WTC11 (cell line): ENCODE data around the gene SH3RF2. TPM values are rescaled to one million over a fixed set of nuclear protein-coding genes. Genes with fewer than 3 reads are reported as not detected.
"Not testable (repeated sequence)": the region's sequence is repeated elsewhere in the genome, so short reads cannot be mapped to it uniquely, and the experiment has no call there.

Experiments
- ATAC-seq: fragments of 200-7000 bp; cut with Tn5 transposase; 2 replicates; pipeline ENCODE4 v1.10.0; 2021; ENCODE audit warnings: mild to moderate bottlenecking, moderate library complexity
- CTCF ChIA-PET: fragments of 300-600 bp; sonication (Branson Sonifier 250); formaldehyde crosslinking; loops from one replicate; lab custom pipeline; 2021; ENCODE audit warnings: antibody characterized with exemption; lab: Charles Lee
- POLR2A ChIA-PET: fragments of 350-600 bp; sonication (Branson Sonifier 250); formaldehyde crosslinking; loops from one replicate; lab custom pipeline; 2021; ENCODE audit warnings: antibody characterized with exemption; lab: Charles Lee
- DNase-seq: peaks from one replicate; pipeline ENCODE4 v3.0.0; 2021; ENCODE audit warnings: low spot score
- H3K27ac Mint-ChIP-seq: 2 replicates; pipeline ENCODE4 v1.8.0; 2021; ENCODE audit warnings: mixed read lengths
- H3K27me3 Mint-ChIP-seq: 2 replicates; pipeline ENCODE4 v1.8.0; 2021; ENCODE audit warnings: low read depth, mild to moderate bottlenecking, moderate library complexity, mixed read lengths
- H3K36me3 Mint-ChIP-seq: 2 replicates; pipeline ENCODE4 v1.8.0; 2021; ENCODE audit warnings: mixed read lengths
- H3K4me1 Mint-ChIP-seq: 2 replicates; pipeline ENCODE4 v1.8.0; 2022; ENCODE audit warnings: mixed read lengths
- H3K4me3 Mint-ChIP-seq: 2 replicates; pipeline ENCODE4 v1.8.0; 2021; ENCODE audit warnings: mild to moderate bottlenecking, moderate library complexity, mixed read lengths
- H3K9me3 Mint-ChIP-seq: 2 replicates; pipeline ENCODE4 v1.8.0; 2021; ENCODE audit warnings: mixed read lengths
- ATF1 ChIP-seq: sonication (generic); formaldehyde crosslinking; IDR thresholded peaks from 2 replicates; pipeline ENCODE4 v1.8.1; 2023; ENCODE audit warnings: mild to moderate bottlenecking, moderate library complexity, missing genetic modification reagents
- MYBL2 ChIP-seq: sonication (generic); formaldehyde crosslinking; IDR thresholded peaks from 2 replicates; pipeline ENCODE4 v1.8.1; 2023; ENCODE audit warnings: mild to moderate bottlenecking, moderate library complexity, missing genetic modification reagents
- NR3C1 ChIP-seq: sonication (generic); formaldehyde crosslinking; conservative IDR thresholded peaks from 2 replicates; pipeline ENCODE4 v1.8.1; 2023; ENCODE audit warnings: low read depth, mild to moderate bottlenecking, missing genetic modification reagents
- PRRX2 ChIP-seq: fragments of 250-450 bp; sonication (Bioruptor Pico); IDR thresholded peaks from 2 replicates; pipeline ENCODE4 v1.8.0; 2021; ENCODE audit warnings: mild to moderate bottlenecking
- RELA ChIP-seq: sonication (generic); formaldehyde crosslinking; IDR thresholded peaks from 2 replicates; pipeline ENCODE4 v1.8.1; 2022; ENCODE audit warnings: missing genetic modification reagents, mild to moderate bottlenecking, borderline replicate concordance
- TEAD1 ChIP-seq: sonication (generic); formaldehyde crosslinking; IDR thresholded peaks from 2 replicates; pipeline ENCODE4 v1.8.0; 2022; ENCODE audit warnings: mild to moderate bottlenecking, missing genetic modification reagents
- ZNF263 ChIP-seq: sonication (generic); formaldehyde crosslinking; IDR thresholded peaks from 2 replicates; pipeline ENCODE4 v1.8.1; 2022; ENCODE audit warnings: low read depth, mild to moderate bottlenecking, moderate library complexity, missing genetic modification reagents
- ZNF416 ChIP-seq: fragments of 250-450 bp; sonication (Bioruptor Pico); IDR thresholded peaks from 2 replicates; pipeline ENCODE4 v1.9.0; 2021; ENCODE audit warnings: mild to moderate bottlenecking, inconsistent platforms
- total RNA-seq: library from RNA; stranded (reverse); gene quantifications from 3 replicates; pipeline ENCODE4 v1.2.3, GENCODE V29; 2021
- TF ChIP-seq, protein P1 (sequence below): sonication (generic); formaldehyde crosslinking; IDR thresholded peaks from 2 replicates; pipeline ENCODE4 v1.8.1; 2023; ENCODE audit warnings: mild to moderate bottlenecking, missing genetic modification reagents, moderate library complexity
- TF ChIP-seq, protein P2 (sequence below): sonication (generic); formaldehyde crosslinking; IDR thresholded peaks from 2 replicates; pipeline ENCODE4 v1.8.1; 2022; ENCODE audit warnings: mild to moderate bottlenecking, moderate library complexity, missing genetic modification reagents
- TF ChIP-seq, protein P3 (sequence below): sonication (generic); formaldehyde crosslinking; IDR thresholded peaks from 2 replicates; pipeline ENCODE4 v1.8.1; 2023; ENCODE audit warnings: mild to moderate bottlenecking, missing genetic modification reagents, borderline replicate concordance
- TF ChIP-seq, protein P4 (sequence below): fragments of 250-450 bp; sonication (Bioruptor Pico); IDR thresholded peaks from 2 replicates; pipeline ENCODE4 v1.8.0; 2021; ENCODE audit warnings: mild to moderate bottlenecking
- TF ChIP-seq, protein P5 (sequence below): sonication (generic); formaldehyde crosslinking; IDR thresholded peaks from 2 replicates; pipeline ENCODE4 v1.8.1; 2023; ENCODE audit warnings: mild to moderate bottlenecking, missing genetic modification reagents
- TF ChIP-seq, protein P6 (sequence below): fragments of 250-450 bp; sonication (Bioruptor Pico); conservative IDR thresholded peaks from 2 replicates; pipeline ENCODE4 v1.9.0; 2021; ENCODE audit warnings: mild to moderate bottlenecking

Gene SH3RF2
- total RNA-seq, 1 experiment from 2014 or later: 0.83 TPM

DNA sequence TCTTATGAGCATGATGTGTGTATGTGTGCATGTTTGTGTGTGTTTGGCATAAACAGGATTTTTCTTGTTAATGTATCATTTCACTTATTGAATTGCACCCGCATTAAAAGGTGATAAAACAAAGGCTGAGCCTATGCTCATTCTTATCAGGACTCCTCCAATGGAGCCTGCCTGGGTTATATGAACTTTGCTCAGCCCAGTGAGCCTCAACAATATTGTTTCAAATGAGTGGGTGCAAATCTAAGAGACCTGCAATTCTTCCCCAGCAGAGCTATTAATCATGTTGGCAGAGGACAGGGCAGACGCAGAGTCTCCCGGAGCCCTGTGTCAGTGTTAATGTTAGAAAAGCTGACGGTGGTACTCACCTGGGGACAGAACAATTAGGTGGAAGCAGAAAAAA is 71.6 kb downstream of the SH3RF2 start:
- TF ChIP-seq, protein P1, sequence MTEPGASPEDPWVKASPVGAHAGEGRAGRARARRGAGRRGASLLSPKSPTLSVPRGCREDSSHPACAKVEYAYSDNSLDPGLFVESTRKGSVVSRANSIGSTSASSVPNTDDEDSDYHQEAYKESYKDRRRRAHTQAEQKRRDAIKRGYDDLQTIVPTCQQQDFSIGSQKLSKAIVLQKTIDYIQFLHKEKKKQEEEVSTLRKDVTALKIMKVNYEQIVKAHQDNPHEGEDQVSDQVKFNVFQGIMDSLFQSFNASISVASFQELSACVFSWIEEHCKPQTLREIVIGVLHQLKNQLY (CRISPR knock-in tag): no peak
- TF ChIP-seq RELA (CRISPR knock-in tag) (no peak), ATF1 (CRISPR knock-in tag) (no peak), ZNF263 (CRISPR knock-in tag) (no peak), TEAD1 (CRISPR knock-in tag) (no peak)
- TF ChIP-seq, protein P2, sequence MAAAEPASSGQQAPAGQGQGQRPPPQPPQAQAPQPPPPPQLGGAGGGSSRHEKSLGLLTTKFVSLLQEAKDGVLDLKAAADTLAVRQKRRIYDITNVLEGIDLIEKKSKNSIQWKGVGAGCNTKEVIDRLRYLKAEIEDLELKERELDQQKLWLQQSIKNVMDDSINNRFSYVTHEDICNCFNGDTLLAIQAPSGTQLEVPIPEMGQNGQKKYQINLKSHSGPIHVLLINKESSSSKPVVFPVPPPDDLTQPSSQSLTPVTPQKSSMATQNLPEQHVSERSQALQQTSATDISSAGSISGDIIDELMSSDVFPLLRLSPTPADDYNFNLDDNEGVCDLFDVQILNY (CRISPR knock-in tag): no peak
- TF ChIP-seq, protein P3, sequence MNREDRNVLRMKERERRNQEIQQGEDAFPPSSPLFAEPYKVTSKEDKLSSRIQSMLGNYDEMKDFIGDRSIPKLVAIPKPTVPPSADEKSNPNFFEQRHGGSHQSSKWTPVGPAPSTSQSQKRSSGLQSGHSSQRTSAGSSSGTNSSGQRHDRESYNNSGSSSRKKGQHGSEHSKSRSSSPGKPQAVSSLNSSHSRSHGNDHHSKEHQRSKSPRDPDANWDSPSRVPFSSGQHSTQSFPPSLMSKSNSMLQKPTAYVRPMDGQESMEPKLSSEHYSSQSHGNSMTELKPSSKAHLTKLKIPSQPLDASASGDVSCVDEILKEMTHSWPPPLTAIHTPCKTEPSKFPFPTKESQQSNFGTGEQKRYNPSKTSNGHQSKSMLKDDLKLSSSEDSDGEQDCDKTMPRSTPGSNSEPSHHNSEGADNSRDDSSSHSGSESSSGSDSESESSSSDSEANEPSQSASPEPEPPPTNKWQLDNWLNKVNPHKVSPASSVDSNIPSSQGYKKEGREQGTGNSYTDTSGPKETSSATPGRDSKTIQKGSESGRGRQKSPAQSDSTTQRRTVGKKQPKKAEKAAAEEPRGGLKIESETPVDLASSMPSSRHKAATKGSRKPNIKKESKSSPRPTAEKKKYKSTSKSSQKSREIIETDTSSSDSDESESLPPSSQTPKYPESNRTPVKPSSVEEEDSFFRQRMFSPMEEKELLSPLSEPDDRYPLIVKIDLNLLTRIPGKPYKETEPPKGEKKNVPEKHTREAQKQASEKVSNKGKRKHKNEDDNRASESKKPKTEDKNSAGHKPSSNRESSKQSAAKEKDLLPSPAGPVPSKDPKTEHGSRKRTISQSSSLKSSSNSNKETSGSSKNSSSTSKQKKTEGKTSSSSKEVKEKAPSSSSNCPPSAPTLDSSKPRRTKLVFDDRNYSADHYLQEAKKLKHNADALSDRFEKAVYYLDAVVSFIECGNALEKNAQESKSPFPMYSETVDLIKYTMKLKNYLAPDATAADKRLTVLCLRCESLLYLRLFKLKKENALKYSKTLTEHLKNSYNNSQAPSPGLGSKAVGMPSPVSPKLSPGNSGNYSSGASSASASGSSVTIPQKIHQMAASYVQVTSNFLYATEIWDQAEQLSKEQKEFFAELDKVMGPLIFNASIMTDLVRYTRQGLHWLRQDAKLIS: no peak
- Mint-ChIP-seq H3K27me3 (no peaks in the 10 kb centered on the region), H3K4me3 (no peak overlapping the region), H3K27ac (no peak overlapping the region), H3K4me1 (0 out of 2 replicates have a peak, but pooled peaks cover under 1% of the 10 kb centered on the region), H3K36me3 (no peaks in the 10 kb centered on the region), H3K9me3 (peaks cover 8% of the 10 kb centered on the region)
- ATAC-seq (no peak), DNase-seq (no peak)
- ChIA-PET CTCF (interaction anchor here (1.0 to 1.3 kb wide), 3 partner anchors 11 to 42 kb away, joined by 3 read pairs; no protein-coding TSS in a partner anchor), POLR2A (no interaction called here)

DNA sequence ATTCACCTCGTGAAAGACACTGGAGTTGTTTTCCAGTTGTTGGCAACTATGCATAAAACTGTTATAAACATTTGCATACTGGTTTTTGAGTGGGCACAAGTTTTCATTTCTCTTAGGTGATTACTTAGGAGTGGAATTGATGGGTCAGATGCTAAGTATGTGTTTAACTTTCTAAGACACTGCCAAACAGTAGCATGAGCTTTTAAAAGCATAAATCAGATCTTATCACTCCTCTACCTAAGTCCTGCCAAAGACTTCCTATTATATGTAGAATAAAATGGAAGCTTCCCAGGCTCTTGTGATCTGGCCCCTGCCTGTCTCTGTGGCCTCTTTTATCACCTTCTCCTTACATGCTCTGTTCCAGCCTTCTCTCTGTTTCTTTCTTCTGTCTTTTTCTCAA is 72.6 kb downstream of the SH3RF2 start:
- TF ChIP-seq PRRX2 (CRISPR knock-in tag): no peak
- no peak for TF ChIP-seq ZNF263 (CRISPR knock-in tag)
- TF ChIP-seq, protein P4, sequence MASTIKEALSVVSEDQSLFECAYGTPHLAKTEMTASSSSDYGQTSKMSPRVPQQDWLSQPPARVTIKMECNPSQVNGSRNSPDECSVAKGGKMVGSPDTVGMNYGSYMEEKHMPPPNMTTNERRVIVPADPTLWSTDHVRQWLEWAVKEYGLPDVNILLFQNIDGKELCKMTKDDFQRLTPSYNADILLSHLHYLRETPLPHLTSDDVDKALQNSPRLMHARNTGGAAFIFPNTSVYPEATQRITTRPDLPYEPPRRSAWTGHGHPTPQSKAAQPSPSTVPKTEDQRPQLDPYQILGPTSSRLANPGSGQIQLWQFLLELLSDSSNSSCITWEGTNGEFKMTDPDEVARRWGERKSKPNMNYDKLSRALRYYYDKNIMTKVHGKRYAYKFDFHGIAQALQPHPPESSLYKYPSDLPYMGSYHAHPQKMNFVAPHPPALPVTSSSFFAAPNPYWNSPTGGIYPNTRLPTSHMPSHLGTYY (CRISPR knock-in tag): no peak
- no peak for TF ChIP-seq ZNF416 (CRISPR knock-in tag)
- TF ChIP-seq MYBL2: no peak
- TF ChIP-seq NR3C1: no peak
- TF ChIP-seq, protein P5, sequence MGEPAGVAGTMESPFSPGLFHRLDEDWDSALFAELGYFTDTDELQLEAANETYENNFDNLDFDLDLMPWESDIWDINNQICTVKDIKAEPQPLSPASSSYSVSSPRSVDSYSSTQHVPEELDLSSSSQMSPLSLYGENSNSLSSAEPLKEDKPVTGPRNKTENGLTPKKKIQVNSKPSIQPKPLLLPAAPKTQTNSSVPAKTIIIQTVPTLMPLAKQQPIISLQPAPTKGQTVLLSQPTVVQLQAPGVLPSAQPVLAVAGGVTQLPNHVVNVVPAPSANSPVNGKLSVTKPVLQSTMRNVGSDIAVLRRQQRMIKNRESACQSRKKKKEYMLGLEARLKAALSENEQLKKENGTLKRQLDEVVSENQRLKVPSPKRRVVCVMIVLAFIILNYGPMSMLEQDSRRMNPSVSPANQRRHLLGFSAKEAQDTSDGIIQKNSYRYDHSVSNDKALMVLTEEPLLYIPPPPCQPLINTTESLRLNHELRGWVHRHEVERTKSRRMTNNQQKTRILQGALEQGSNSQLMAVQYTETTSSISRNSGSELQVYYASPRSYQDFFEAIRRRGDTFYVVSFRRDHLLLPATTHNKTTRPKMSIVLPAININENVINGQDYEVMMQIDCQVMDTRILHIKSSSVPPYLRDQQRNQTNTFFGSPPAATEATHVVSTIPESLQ (CRISPR knock-in tag): no peak
- TF ChIP-seq, protein P6, sequence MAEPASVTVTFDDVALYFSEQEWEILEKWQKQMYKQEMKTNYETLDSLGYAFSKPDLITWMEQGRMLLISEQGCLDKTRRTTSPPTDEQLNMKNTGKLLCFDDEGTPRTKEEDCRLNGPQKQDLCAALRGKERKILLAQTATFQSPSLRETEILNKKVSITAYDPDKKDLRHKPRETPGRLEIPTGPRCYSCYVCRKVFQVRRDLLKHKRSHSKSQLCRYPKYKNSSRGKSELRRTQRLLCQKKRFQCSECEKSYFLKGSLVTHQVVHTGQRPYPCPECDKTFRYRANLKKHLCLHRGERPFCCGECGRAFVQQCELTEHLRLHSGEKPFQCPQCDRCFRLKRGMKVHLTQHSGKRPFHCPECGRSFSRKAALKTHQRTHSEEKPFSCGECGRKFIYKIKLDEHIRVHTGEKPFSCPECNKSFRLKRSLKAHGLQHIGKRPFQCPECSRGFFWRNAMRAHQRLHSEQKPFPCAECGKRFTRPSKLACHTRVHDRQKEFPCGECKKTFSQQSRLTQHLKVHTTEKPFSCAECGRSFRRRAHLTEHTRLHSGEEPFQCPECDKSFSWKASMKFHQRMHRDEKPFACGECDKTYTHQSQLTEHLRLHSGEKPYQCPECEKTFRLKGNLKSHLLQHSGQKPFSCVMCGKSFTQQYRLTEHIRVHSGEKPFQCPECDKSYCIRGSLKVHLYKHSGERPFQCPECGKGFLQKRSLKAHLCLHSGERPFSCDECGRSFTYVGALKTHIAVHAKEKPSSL (CRISPR knock-in tag): no peak
- TF ChIP-seq, protein P1 (CRISPR knock-in tag): no peak
- H3K4me1 Mint-ChIP-seq: 0 out of 2 replicates have a peak, but pooled peaks cover 3% of the 10 kb centered on the region
- H3K27ac Mint-ChIP-seq: no peak overlapping the region
- peaks cover 8% of the 10 kb centered on the region for H3K9me3 Mint-ChIP-seq
- ChIA-PET CTCF (interaction anchor here (1.0 to 1.5 kb wide), 3 partner anchors 12 to 121 kb away, joined by 3 to 4 read pairs (median 3); no protein-coding TSS in a partner anchor), POLR2A (no interaction called here)
- no peak overlapping the region for H3K4me3 Mint-ChIP-seq
- H3K36me3 Mint-ChIP-seq: no peaks in the 10 kb centered on the region
- ATAC-seq (no peak), DNase-seq (no peak)
- H3K27me3 Mint-ChIP-seq: no peaks in the 10 kb centered on the region

DNA sequence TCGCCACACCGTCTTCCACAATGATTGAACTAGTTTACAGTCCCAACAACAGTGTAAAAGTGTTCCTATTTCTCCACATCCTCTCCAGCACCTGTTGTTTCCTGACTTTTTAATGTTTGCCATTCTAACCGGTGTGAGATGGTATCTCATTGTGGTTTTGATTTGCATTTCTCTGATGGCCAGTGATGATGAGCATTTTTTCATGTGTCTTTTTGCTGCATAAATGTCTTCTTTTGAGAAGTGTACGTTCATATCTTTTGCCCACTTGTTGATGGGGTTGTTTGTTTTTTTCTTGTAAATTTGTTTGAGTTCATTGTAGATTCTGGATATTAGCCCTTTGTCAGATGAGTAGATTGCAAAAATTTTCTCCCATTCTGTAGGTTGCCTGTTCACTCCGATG is 74.1 kb downstream of the SH3RF2 start:
- H3K9me3 Mint-ChIP-seq, CTCF ChIA-PET, H3K27ac Mint-ChIP-seq, H3K27me3 Mint-ChIP-seq, POLR2A ChIA-PET, DNase-seq, H3K4me1 Mint-ChIP-seq, H3K36me3 Mint-ChIP-seq, H3K4me3 Mint-ChIP-seq, ATAC-seq: not testable (repeated sequence)
